Measurements from ENCODE around the gene CFAP57.

Gene CFAP57

DNA sequence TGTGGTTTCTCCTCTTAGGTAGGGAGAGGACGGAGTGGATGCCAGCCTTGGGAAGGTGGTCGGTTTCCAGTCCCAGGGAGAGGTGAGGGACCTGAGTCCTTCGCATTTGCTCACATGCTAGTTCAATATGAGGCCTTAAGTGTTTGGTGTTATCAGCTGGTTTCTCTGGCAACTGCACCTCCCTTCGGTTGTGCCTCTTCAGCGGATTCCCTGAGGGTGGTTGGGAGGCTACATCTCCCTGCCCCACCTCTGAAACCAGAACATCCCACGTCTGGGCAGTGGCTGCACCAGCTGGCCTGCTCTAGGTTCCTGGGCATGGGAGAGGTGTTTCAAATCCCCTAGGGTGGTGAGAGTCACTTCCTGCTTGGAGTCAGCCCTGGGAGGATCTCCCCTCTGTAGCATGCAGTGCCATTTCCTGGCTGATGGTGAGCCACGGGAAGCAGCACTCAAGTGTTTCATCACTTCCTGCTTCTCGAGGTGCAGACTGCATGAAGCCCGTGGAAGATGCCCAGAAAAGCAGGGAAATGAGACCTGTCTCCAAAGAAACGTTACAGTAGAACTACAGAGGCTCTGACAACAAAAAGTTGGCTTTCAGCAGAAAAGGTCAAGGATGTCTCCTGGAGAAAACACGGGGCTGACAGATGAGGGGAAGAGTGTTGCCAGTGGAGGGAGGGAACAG lies 102.1 kb downstream of the CFAP57 start:
- Mint-ChIP-seq H3K4me3 (no peak overlapping the region), H3K36me3 (ENCODE audit: low read depth) (no peaks in the 10 kb centered on the region), H3K27ac (peak overlapping the region; percentile 30 to 87 (median 48)), H3K27me3 (ENCODE audit: low read depth) (peaks cover 23% of the 10 kb centered on the region), H3K4me1 (peaks cover 19% of the 10 kb centered on the region), H3K9me3 (no peaks in the 10 kb centered on the region)
- TF ChIP-seq, protein P1, sequence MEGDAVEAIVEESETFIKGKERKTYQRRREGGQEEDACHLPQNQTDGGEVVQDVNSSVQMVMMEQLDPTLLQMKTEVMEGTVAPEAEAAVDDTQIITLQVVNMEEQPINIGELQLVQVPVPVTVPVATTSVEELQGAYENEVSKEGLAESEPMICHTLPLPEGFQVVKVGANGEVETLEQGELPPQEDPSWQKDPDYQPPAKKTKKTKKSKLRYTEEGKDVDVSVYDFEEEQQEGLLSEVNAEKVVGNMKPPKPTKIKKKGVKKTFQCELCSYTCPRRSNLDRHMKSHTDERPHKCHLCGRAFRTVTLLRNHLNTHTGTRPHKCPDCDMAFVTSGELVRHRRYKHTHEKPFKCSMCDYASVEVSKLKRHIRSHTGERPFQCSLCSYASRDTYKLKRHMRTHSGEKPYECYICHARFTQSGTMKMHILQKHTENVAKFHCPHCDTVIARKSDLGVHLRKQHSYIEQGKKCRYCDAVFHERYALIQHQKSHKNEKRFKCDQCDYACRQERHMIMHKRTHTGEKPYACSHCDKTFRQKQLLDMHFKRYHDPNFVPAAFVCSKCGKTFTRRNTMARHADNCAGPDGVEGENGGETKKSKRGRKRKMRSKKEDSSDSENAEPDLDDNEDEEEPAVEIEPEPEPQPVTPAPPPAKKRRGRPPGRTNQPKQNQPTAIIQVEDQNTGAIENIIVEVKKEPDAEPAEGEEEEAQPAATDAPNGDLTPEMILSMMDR (IDR thresholded peaks at IDR 0.05; ENCODE audit: unreplicated experiment in 3 of 3), result no peak

GRCh38 chr1:43274804-43275180 lies 102.7 kb downstream of the CFAP57 start:
- peaks cover 19% of the 10 kb centered on the region for H3K4me1 Mint-ChIP-seq
- TF ChIP-seq, protein P1 (IDR thresholded peaks at IDR 0.05; ENCODE audit: unreplicated experiment in 3 of 3), result no peak
- no peak overlapping the region for H3K4me3 Mint-ChIP-seq
- peaks cover 23% of the 10 kb centered on the region for H3K27me3 Mint-ChIP-seq (ENCODE audit: low read depth)
- H3K36me3 Mint-ChIP-seq (ENCODE audit: low read depth), result no peaks in the 10 kb centered on the region
- H3K9me3 Mint-ChIP-seq, result no peaks in the 10 kb centered on the region
- H3K27ac Mint-ChIP-seq, result peak overlapping the region; percentile 30 to 91 (median 87)

DNA sequence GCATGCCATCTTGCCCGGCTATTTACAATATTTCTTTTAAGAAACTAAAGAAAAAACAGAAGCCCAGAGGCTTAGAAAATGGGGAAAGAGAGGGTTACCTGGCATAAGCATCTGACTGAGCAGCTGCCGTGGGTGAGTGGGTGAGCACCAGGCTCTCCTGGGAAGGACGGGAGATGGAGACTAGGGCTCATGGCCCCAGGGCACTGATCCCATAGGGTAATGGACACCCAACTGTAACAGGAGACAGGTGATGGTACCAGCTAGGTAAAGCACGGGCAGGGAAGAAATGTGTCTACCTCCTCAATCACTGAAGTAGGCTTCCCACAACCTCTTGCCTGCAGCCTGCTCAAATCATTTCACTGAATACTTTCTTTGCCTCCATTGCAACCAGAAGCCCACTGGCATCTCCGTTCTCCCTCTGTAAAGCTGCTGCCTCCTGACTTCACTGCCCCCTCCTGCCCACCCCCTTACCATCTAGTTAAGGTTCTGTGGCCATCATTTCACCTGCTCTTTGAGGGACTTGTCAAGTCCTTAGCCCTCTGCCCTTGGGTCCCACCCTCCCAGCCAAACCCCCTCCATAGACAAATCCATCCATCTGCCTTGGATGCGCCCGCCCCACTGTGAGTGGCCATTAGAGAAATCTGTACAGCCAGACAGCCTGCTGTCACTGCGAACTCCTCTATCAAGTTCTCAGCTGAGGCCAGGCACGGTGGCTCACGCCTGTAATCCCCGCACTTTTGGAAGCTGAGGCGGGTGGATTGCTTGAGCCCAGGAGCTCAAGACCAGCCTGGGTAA lies 103.9 kb downstream of the CFAP57 start:
- Mint-ChIP-seq H3K27ac (peak overlapping the region; percentile 82 to 93 (median 91)), H3K27me3 (ENCODE audit: low read depth) (peaks cover 16% of the 10 kb centered on the region), H3K9me3 (no peaks in the 10 kb centered on the region), H3K36me3 (ENCODE audit: low read depth) (no peaks in the 10 kb centered on the region), H3K4me1 (peaks cover 17% of the 10 kb centered on the region), H3K4me3 (peak overlapping the region in 1 of 3 experiments; percentile 42)
- TF ChIP-seq, protein P1 (IDR thresholded peaks at IDR 0.05; ENCODE audit: unreplicated experiment in 3 of 3), result no peak

- Mint-ChIP-seq H3K4me3 (peak overlapping the region in 1 of 3 experiments; percentile 42), H3K27me3 (ENCODE audit: low read depth) (peaks cover 11% of the 10 kb centered on the region), H3K27ac (peak overlapping the region; percentile 82 to 93 (median 91)), H3K9me3 (no peaks in the 10 kb centered on the region), H3K4me1 (peaks cover 10% of the 10 kb centered on the region), H3K36me3 (ENCODE audit: low read depth) (no peaks in the 10 kb centered on the region)
- TF ChIP-seq, protein P1 (IDR thresholded peaks at IDR 0.05; ENCODE audit: unreplicated experiment in 3 of 3), result no peak
Measured at GRCh38 chr1:43276673-43277072, 104.5 kb downstream of the CFAP57 start.

DNA sequence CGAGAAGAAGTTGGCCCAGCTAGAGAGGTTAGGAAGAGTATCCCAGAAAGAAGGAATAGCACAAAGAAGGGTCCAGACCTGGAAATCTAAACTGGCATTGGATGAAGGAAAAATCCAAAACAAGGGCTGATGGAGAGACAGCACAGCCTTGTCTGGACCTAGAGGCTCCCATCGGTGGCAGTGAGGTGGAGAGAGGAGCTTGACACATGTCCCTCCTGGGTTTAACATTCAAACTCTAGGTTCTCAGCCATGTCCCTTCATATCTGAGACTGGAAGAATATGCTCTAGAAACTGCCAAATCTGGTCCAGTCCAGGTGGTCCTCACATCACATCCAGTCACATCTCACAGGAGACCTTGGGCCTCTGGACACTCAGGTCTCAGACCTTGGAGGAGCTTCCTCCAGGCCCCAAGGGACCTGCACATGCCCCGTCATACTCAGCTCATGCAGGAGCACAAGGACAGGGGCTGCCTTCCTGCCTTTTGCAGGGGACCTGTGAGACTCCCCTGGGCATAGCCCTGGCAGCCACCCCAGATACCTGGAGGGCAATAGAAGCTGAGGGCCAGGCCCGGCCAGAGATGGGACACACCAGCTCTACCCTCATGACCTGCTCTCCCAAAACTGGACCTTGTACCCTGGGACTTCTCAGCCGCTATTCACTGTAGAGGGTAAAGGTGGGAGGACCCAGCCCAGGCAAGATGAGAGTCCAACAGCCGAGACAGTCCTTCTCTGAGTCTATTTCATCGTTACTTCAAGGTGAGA lies 105.2 kb downstream of the CFAP57 start:
- Mint-ChIP-seq H3K36me3 (ENCODE audit: low read depth) (no peaks in the 10 kb centered on the region), H3K9me3 (no peaks in the 10 kb centered on the region), H3K4me3 (peak overlapping the region in 1 of 3 experiments; percentile 42), H3K4me1 (peaks cover 8% of the 10 kb centered on the region), H3K27me3 (ENCODE audit: low read depth) (peaks cover 5% of the 10 kb centered on the region), H3K27ac (peak overlapping the region; percentile 82 to 93 (median 91))
- TF ChIP-seq, protein P1 (IDR thresholded peaks at IDR 0.05; ENCODE audit: unreplicated experiment in 3 of 3), result no peak

Measured in nephron (organoid).